ENCODE data around the gene RPS6KA2. TPM values are rescaled to one million over a fixed set of nuclear protein-coding genes. Genes with fewer than 3 reads are reported as not detected.

Gene RPS6KA2
- total RNA-seq, 1 donor from 2014 or later, result 124 TPM

GRCh38 chr6:166655713-166656229 is 28.7 kb upstream of the RPS6KA2 start:
- Mint-ChIP-seq H3K4me3 (ENCODE audit: unreplicated experiment) (no peak overlapping the region), H3K36me3 (ENCODE audit: low read depth) (no peaks in the 10 kb centered on the region), H3K27ac (ENCODE audit: unreplicated experiment) (no peak overlapping the region), H3K4me1 (ENCODE audit: low read depth) (no peaks in the 10 kb centered on the region), H3K9me3 (ENCODE audit: low read depth) (no peaks in the 10 kb centered on the region), H3K27me3 (ENCODE audit: low read depth) (peaks cover 6% of the 10 kb centered on the region)
- TF ChIP-seq, protein P1, sequence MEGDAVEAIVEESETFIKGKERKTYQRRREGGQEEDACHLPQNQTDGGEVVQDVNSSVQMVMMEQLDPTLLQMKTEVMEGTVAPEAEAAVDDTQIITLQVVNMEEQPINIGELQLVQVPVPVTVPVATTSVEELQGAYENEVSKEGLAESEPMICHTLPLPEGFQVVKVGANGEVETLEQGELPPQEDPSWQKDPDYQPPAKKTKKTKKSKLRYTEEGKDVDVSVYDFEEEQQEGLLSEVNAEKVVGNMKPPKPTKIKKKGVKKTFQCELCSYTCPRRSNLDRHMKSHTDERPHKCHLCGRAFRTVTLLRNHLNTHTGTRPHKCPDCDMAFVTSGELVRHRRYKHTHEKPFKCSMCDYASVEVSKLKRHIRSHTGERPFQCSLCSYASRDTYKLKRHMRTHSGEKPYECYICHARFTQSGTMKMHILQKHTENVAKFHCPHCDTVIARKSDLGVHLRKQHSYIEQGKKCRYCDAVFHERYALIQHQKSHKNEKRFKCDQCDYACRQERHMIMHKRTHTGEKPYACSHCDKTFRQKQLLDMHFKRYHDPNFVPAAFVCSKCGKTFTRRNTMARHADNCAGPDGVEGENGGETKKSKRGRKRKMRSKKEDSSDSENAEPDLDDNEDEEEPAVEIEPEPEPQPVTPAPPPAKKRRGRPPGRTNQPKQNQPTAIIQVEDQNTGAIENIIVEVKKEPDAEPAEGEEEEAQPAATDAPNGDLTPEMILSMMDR (IDR thresholded peaks at IDR 0.05), result no peak
- no peak for DNase-seq (ENCODE audit: low spot score)

GRCh38 chr6:166655251-166655650 is 28.2 kb upstream of the RPS6KA2 start:
- Mint-ChIP-seq H3K4me3 (ENCODE audit: unreplicated experiment) (no peak overlapping the region), H3K27ac (ENCODE audit: unreplicated experiment) (no peak overlapping the region), H3K27me3 (ENCODE audit: low read depth) (peaks cover 6% of the 10 kb centered on the region), H3K36me3 (ENCODE audit: low read depth) (no peaks in the 10 kb centered on the region), H3K4me1 (ENCODE audit: low read depth) (no peaks in the 10 kb centered on the region), H3K9me3 (ENCODE audit: low read depth) (no peaks in the 10 kb centered on the region)
- no peak for DNase-seq (ENCODE audit: low spot score)
- TF ChIP-seq, protein P1 (IDR thresholded peaks at IDR 0.05), result no peak

DNA sequence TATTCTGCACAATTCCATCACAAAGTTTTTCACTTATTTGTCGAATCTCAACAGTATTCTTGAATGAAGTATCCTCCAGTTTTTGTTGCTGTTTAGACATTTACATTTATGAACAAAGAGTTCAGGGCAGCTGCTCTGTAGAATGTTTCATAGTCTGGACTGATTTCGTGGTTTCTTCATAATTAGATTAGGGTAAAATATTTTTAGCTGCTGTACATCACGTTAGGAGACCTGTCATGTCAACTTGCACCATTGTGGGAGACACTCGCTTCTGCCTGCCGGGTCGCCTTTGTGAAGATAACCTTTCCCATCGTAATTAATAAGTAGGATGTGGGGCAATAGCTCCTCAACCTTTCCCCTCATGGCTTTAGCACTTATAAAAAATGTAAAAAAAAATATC is 27.5 kb upstream of the RPS6KA2 start:
- Mint-ChIP-seq H3K4me1 (ENCODE audit: low read depth) (no peaks in the 10 kb centered on the region), H3K4me3 (ENCODE audit: unreplicated experiment) (no peak overlapping the region), H3K27me3 (ENCODE audit: low read depth) (peaks cover 6% of the 10 kb centered on the region), H3K9me3 (ENCODE audit: low read depth) (no peaks in the 10 kb centered on the region), H3K36me3 (ENCODE audit: low read depth) (no peaks in the 10 kb centered on the region), H3K27ac (ENCODE audit: unreplicated experiment) (no peak overlapping the region)
- TF ChIP-seq, protein P1 (IDR thresholded peaks at IDR 0.05), result no peak
- no peak for DNase-seq (ENCODE audit: low spot score)

GRCh38 chr6:166653639-166653941 is 26.5 kb upstream of the RPS6KA2 start:
- peaks cover 6% of the 10 kb centered on the region for H3K27me3 Mint-ChIP-seq (ENCODE audit: low read depth)
- no peaks in the 10 kb centered on the region for H3K9me3 Mint-ChIP-seq (ENCODE audit: low read depth)
- H3K4me3 Mint-ChIP-seq (ENCODE audit: unreplicated experiment), result no peak overlapping the region
- no peak for DNase-seq (ENCODE audit: low spot score)
- no peaks in the 10 kb centered on the region for H3K4me1 Mint-ChIP-seq (ENCODE audit: low read depth)
- H3K36me3 Mint-ChIP-seq (ENCODE audit: low read depth), result no peaks in the 10 kb centered on the region
- TF ChIP-seq, protein P1 (IDR thresholded peaks at IDR 0.05), result no peak
- no peak overlapping the region for H3K27ac Mint-ChIP-seq (ENCODE audit: unreplicated experiment)

- TF ChIP-seq, protein P1 (IDR thresholded peaks at IDR 0.05), result no peak
- Mint-ChIP-seq H3K27ac (ENCODE audit: unreplicated experiment) (no peak overlapping the region), H3K27me3 (ENCODE audit: low read depth) (no peaks in the 10 kb centered on the region), H3K4me1 (ENCODE audit: low read depth) (no peaks in the 10 kb centered on the region), H3K9me3 (ENCODE audit: low read depth) (no peaks in the 10 kb centered on the region), H3K36me3 (ENCODE audit: low read depth) (no peaks in the 10 kb centered on the region), H3K4me3 (ENCODE audit: unreplicated experiment) (no peak overlapping the region)
- DNase-seq (ENCODE audit: low spot score), result no peak
These were observed 24.1 kb upstream of the RPS6KA2 start for GRCh38 chr6:166650824-166651807.
